Pancreas (tissue), 10 donors: ENCODE measurements around the gene TYK2. TPM values are rescaled to one million over a fixed set of nuclear protein-coding genes. Genes with fewer than 3 reads are reported as not detected.

Experiments
- ATAC-seq, 4 donors: fragments of 200-7000 bp; cut with Tn5 transposase; one replicate each; pipeline versions ENCODE4 v1.8.0 to v1.9.1; 2020; ENCODE audit warnings: mild to moderate bottlenecking in 4 of 4, moderate library complexity in 4 of 4
- DNase-seq, 6 donors: peaks; one replicate each; pipeline ENCODE4 v3.0.0-alpha.2; 2020
- FAIRE-seq: peaks from 2 replicates; lab custom pipeline; 2012; peaks lifted over from hg19 to GRCh38; lab: Jason Lieb, UNC
- H3K27ac ChIP-seq, 4 donors: fragments of 200-600 bp; sonication (generic); 1 replicate in 3 of 4; 2 replicates in 1 of 4; pipeline versions ENCODE4 v1.5.0 to v1.8.0; 2020
- H3K27me3 ChIP-seq, 4 donors: fragments of 200-600 bp; one replicate each; pipeline ENCODE4 v1.8.0; 2021
- H3K36me3 ChIP-seq, 3 donors: fragments of 200-600 bp; sonication (generic) in 1 of 3; one replicate each; pipeline versions ENCODE4 v1.5.0 to v1.8.0; 2020 to 2021
- H3K4me1 ChIP-seq, 3 donors: fragments of 200-600 bp; one replicate each; pipeline ENCODE4 v1.8.0; 2021
- H3K4me3 ChIP-seq, 4 donors: fragments of 200-600 bp; sonication (generic) in 2 of 4; one replicate each; pipeline versions ENCODE4 v1.5.0 to v1.8.0; 2020 to 2021
- H3K9me3 ChIP-seq, 4 donors: fragments of 200-600 bp; one replicate each; pipeline ENCODE4 v1.8.0; 2021
- WGBS, 2 donors: extraction: QIAGEN DNeasy Blood & Tissue Kit; methylation state at CpG; one replicate each; pipeline ENCODE4 v1.1.7; 2013; 5-methylcytosine and 5-hydroxymethylcytosine counted together
- intact Hi-C, 3 donors: fragments of 100-400 bp; cut with DNase I; formaldehyde crosslinking; loops; one replicate each; pipeline versions ENCODE4 v1.11.1 to v1.14.2; 2022
- polyA plus RNA-seq, 2 donors: library from polyadenylated mRNA; stranded (reverse); fragments of 200-250 nt; gene quantifications; one replicate each; pipeline ENCODE4 v1.2.3, GENCODE V29; 2013
- total RNA-seq, 6 donors: library from RNA; stranded (reverse); fragmentation: NEBNext Ultra II Directional in 4 of 6; extraction: Animal tissue kit (Norgen Biotek cat#: 25700) in 4 of 6; gene quantifications; one replicate each; pipeline versions ENCODE4 v1.2.1 to v1.2.4, GENCODE V29; 2021 to 2023
- TF ChIP-seq, protein P1 (sequence below), 4 donors: fragments of 200-600 bp; sonication (generic) in 3 of 4; IDR thresholded peaks; one replicate each; pipeline versions ENCODE4 v1.5.0 to v1.8.0; 2021; ENCODE audit warnings: antibody characterized with exemption in 4 of 4
- donor health status: healthy with polysubstance abuse.
- donor health status: DM: no; HTN: no; CAD: no; lungs with moderate emphysema.
- donor health status: DM: no; HTN: no; CAD: no.
- donor health status: control.
- donor health status: control.
- donor health status: Bipolar disorder and iron deficiency.
- donor health status: DM: yes; HTN: yes; CAD: no.
- donor health status: DM: no; HTN: no; CAD: no.
- donor health status: DM: no; HTN: no; CAD: no.
- donor health status: DM: yes; HTN: yes; CAD: no.

The TYK2 gene
- total and polyA plus RNA-seq, 8 donors = 42.5 to 302 (median 57.6) TPM

DNA sequence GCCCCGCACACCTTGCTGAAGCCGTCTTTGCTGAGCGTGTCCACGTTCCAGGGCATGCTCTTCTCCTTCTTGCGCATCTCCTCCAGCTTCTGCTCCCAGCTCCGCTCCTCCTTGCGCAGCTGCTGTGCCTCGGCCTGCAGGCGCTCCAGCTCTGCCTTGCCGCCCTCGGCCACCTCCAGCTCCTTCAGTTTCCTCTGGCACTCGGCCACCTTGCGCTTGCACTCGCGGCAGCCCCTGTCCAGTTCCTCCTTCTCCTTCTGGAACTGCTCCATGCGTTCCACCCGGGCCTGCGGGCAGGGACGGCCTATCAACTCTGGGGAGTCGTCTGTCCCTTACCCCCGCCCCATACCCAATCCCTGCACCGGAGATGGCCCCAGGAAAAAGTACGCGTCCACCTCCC lies 15.5 kb upstream of the TYK2 start:
- peaks cover 0 to 4% (median 0%) of the 10 kb centered on the region in 3 donors for H3K4me1 ChIP-seq
- intact Hi-C loops = loop anchor here (10.0 kb wide), 2 partner anchors 121 to 461 kb away; partner anchors contain the start of genes OLFM2 (in 2 of the 3) and ICAM1 (in 1 of the 3)
- H3K27me3 ChIP-seq = no peaks in the 10 kb centered on the region
- no peak overlapping the region for H3K27ac ChIP-seq
- H3K9me3 ChIP-seq = no peaks in the 10 kb centered on the region
- peaks cover 7 to 37% (median 12%) of the 10 kb centered on the region in 3 donors for H3K36me3 ChIP-seq
- H3K4me3 ChIP-seq = no peak overlapping the region
- 83 to 92% methylated on average over 23 to 24 of the region's 24 CpGs for WGBS, 2 donors
- no peak for FAIRE-seq
- no peak for ATAC-seq
- TF ChIP-seq, protein P1, sequence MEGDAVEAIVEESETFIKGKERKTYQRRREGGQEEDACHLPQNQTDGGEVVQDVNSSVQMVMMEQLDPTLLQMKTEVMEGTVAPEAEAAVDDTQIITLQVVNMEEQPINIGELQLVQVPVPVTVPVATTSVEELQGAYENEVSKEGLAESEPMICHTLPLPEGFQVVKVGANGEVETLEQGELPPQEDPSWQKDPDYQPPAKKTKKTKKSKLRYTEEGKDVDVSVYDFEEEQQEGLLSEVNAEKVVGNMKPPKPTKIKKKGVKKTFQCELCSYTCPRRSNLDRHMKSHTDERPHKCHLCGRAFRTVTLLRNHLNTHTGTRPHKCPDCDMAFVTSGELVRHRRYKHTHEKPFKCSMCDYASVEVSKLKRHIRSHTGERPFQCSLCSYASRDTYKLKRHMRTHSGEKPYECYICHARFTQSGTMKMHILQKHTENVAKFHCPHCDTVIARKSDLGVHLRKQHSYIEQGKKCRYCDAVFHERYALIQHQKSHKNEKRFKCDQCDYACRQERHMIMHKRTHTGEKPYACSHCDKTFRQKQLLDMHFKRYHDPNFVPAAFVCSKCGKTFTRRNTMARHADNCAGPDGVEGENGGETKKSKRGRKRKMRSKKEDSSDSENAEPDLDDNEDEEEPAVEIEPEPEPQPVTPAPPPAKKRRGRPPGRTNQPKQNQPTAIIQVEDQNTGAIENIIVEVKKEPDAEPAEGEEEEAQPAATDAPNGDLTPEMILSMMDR (IDR thresholded peaks at IDR 0.05) = no peak
- DNase-seq = peak in 2 of 6 donors; percentile 44 to 53

DNA sequence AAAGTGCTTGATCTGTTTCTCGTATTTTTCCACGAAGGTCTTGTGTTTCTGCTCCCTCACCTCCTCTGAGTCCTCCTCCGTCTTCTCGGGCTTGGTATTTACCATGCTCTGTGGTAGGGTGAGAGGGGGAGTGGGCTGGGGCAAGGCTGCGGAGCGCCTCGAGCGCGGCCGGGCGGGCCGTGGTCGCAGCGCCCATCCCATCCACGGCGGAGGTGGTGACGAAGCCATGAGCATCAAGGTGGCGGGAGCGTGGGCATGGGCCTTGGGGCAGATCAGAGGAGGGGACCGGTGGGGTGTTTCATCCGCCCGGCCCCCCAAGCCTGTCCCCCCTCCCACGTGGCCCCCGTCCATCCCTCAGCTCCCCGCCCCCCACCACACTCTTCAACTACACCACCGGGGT lies 15.1 kb upstream of the TYK2 start:
- TF ChIP-seq, protein P1 (IDR thresholded peaks at IDR 0.05) = no peak
- Histone ChIP-seq H3K36me3 (peaks cover 7 to 37% (median 12%) of the 10 kb centered on the region in 3 donors), H3K4me1 (no peaks in the 10 kb centered on the region), H3K27ac (no peak overlapping the region), H3K9me3 (no peaks in the 10 kb centered on the region), H3K27me3 (no peaks in the 10 kb centered on the region), H3K4me3 (no peak overlapping the region)
- WGBS, 2 donors = 91 to 97% methylated on average over 26 of the region's 26 CpGs
- intact Hi-C loops = loop anchor here (10.0 kb wide), 2 partner anchors 121 to 461 kb away; partner anchors contain the start of genes OLFM2 (in 2 of the 3) and ICAM1 (in 1 of the 3)
- FAIRE-seq (no peak), DNase-seq (peak in 1 of 6 donors; percentile 46), ATAC-seq (no peak)

DNA sequence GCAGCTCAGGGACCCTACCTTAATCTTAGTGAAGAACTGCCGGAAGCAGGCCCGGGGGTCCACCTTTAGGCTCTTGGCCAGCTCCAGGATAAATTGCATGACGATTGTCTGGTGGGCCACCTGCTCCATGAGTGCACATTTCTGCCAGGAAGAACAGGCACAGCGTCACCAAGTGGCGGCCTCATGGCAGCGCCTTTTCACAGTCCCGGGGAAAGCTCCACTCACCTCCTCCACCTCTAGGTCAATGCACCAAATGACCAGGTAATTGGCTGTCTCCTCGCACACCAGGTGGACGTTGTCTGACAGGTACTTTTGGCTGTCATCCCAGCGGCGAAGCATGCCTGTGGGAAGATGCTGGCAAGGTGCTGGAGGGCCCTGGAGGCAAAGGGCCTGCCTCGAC lies 14.6 kb upstream of the TYK2 start:
- no peak for ATAC-seq
- TF ChIP-seq, protein P1 (IDR thresholded peaks at IDR 0.05) = no peak
- 87 to 93% methylated on average over 12 of the region's 12 CpGs for WGBS, 2 donors
- intact Hi-C loops = loop anchor here (10.0 kb wide), 2 partner anchors 120 to 460 kb away; partner anchors contain the start of genes OLFM2 (in 2 of the 3) and ICAM1 (in 1 of the 3)
- Histone ChIP-seq H3K27ac (no peak overlapping the region), H3K4me3 (no peak overlapping the region), H3K27me3 (no peaks in the 10 kb centered on the region), H3K4me1 (no peaks in the 10 kb centered on the region), H3K9me3 (no peaks in the 10 kb centered on the region), H3K36me3 (peaks cover 7 to 37% (median 12%) of the 10 kb centered on the region in 3 donors)
- DNase-seq = no peak
- no peak for FAIRE-seq

DNA sequence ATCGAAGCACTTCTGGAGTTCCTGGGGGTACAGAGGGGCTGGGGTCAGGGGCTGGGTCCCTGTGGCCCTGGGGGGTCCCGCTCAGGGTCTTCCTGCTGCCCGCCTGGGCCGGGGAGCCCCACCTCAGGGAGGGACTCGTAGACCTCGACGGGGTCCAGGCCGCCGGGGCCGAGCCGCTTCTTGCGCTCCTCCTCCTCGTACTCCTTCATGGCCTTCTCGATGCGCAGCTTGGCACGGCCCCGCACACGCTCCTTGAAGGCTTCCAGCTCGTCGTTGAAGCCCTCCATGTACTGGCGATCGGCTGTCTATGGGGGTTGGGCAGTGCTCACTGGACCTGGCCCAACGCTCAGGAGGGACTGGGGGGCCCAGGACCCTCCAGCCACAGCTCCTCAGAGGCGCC lies 12.8 kb upstream of the TYK2 start:
- Histone ChIP-seq H3K36me3 (peaks cover 7 to 37% (median 12%) of the 10 kb centered on the region in 3 donors), H3K27me3 (no peaks in the 10 kb centered on the region)

More for the DNA sequence above, 12.8 kb upstream of the TYK2 start:
- WGBS, 2 donors = 93 to 94% methylated on average over 16 to 24 of the region's 24 CpGs
- Histone ChIP-seq H3K4me1 (no peaks in the 10 kb centered on the region), H3K9me3 (no peaks in the 10 kb centered on the region), H3K4me3 (no peak overlapping the region), H3K27ac (no peak overlapping the region)
- FAIRE-seq (no peak), ATAC-seq (no peak), DNase-seq (peak in 1 of 6 donors; percentile 76)
- TF ChIP-seq, protein P1 (IDR thresholded peaks at IDR 0.05) = no peak
- intact Hi-C loops = loop anchor here (10.0 kb wide), 2 partner anchors 118 to 458 kb away; partner anchors contain the start of genes OLFM2 (in 2 of the 3) and ICAM1 (in 1 of the 3)
